ENCODE measurements around the gene ESYT2. TPM values are rescaled to one million over a fixed set of nuclear protein-coding genes. Genes with fewer than 3 reads are reported as not detected.

Gene ESYT2
- total RNA-seq, 1 donor from 2014 or later, result 31.8 TPM

DNA sequence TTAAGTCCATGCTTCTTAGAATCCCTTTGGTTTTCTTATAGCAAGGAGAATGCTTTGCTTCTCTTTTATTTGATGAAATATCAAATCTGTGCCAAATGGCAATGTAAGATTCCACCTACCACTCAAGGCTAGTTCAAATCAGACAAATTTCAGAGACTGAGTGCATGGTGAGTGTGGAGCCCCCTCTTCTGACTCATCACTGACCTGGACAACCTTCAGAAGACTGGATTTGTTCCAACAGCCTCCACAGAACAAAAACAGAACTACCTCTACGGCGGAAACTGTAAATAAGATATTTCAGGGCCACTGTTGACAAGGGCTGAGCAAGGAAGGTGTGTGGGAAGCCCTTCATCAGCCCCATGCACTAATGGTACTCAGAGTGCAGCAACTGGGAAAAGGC, 145.8 kb downstream of the ESYT2 start:
- no peak overlapping the region for H3K27ac Mint-ChIP-seq (ENCODE audit: unreplicated experiment)

DNA sequence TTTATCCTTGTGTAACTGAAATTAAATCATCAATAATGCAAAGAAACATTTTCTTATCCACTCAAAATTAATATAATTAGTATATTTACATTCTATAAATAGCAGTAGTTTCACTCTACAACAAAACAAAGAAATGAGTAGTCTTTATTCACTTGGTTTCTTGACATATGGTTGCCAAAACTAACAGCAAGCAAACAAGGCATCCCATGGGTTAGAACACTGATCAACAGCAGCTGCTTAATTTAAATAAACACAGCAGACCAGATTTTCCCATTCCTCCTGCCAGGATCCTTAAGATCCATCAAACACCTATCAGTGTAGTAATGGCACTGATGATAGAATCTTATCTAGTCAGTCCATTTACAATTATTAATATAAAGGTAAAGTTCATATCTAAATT, 146.9 kb downstream of the ESYT2 start:
- Mint-ChIP-seq H3K27ac (ENCODE audit: unreplicated experiment) (no peak overlapping the region), H3K36me3 (ENCODE audit: low read depth, unreplicated experiment) (peaks cover 3% of the 10 kb centered on the region), H3K4me3 (ENCODE audit: unreplicated experiment) (no peak overlapping the region), H3K9me3 (ENCODE audit: unreplicated experiment) (no peaks in the 10 kb centered on the region), H3K4me1 (ENCODE audit: unreplicated experiment) (no peaks in the 10 kb centered on the region), H3K27me3 (ENCODE audit: unreplicated experiment) (no peaks in the 10 kb centered on the region)
- DNase-seq (ENCODE audit: low spot score), result no peak
- TF ChIP-seq, protein P1, sequence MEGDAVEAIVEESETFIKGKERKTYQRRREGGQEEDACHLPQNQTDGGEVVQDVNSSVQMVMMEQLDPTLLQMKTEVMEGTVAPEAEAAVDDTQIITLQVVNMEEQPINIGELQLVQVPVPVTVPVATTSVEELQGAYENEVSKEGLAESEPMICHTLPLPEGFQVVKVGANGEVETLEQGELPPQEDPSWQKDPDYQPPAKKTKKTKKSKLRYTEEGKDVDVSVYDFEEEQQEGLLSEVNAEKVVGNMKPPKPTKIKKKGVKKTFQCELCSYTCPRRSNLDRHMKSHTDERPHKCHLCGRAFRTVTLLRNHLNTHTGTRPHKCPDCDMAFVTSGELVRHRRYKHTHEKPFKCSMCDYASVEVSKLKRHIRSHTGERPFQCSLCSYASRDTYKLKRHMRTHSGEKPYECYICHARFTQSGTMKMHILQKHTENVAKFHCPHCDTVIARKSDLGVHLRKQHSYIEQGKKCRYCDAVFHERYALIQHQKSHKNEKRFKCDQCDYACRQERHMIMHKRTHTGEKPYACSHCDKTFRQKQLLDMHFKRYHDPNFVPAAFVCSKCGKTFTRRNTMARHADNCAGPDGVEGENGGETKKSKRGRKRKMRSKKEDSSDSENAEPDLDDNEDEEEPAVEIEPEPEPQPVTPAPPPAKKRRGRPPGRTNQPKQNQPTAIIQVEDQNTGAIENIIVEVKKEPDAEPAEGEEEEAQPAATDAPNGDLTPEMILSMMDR (IDR thresholded peaks at IDR 0.05; ENCODE audit: unreplicated experiment), result no peak

More for the DNA sequence above, 145.8 kb downstream of the ESYT2 start:
- TF ChIP-seq, protein P1 (IDR thresholded peaks at IDR 0.05; ENCODE audit: unreplicated experiment), result no peak
- H3K4me3 Mint-ChIP-seq (ENCODE audit: unreplicated experiment), result no peak overlapping the region
- H3K36me3 Mint-ChIP-seq (ENCODE audit: low read depth, unreplicated experiment), result peaks cover 3% of the 10 kb centered on the region
- H3K27me3 Mint-ChIP-seq (ENCODE audit: unreplicated experiment), result no peaks in the 10 kb centered on the region
- DNase-seq (ENCODE audit: low spot score), result no peak
- no peaks in the 10 kb centered on the region for H3K4me1 Mint-ChIP-seq (ENCODE audit: unreplicated experiment)
- no peaks in the 10 kb centered on the region for H3K9me3 Mint-ChIP-seq (ENCODE audit: unreplicated experiment)

Other genes with a start within 250 kb of the ESYT2 start
- 0.18 TPM for gene PTPRN2, start 241.7 kb downstream of the ESYT2 start, total RNA-seq (ENCODE audit: unreplicated experiment)
- 25.6 TPM for gene NCAPG2, start 124.7 kb downstream of the ESYT2 start, total RNA-seq (ENCODE audit: unreplicated experiment)
- 25.9 TPM for gene DYNC2I1, start 27.0 kb upstream of the ESYT2 start, total RNA-seq (ENCODE audit: unreplicated experiment)

Data from endothelial cell (in vitro differentiated cells).